Measurements from ENCODE around the gene RBM42.
A peak's percentile ranks its signal among the peaks of the same experiment; 100 is the strongest.

RBM42 gene

GRCh38 chr19:35639321-35639639, 10.4 kb downstream of the RBM42 start:
- no peaks in the 10 kb centered on the region for H3K9me3 ChIP-seq (ENCODE audit: insufficient read depth, low read length)
- H3K9ac ChIP-seq (ENCODE audit: low read length), result no peak overlapping the region
- no peak overlapping the region for H3K27ac ChIP-seq (ENCODE audit: low read depth, low read length)
- H3K79me2 ChIP-seq (ENCODE audit: insufficient read depth, low read length), result no peaks in the 10 kb centered on the region
- no peak overlapping the region for H3K4me2 ChIP-seq (ENCODE audit: low read depth, low read length, poor library complexity, severe bottlenecking)
- no peak overlapping the region for H3K4me3 ChIP-seq (ENCODE audit: insufficient read depth, low read length, poor library complexity, severe bottlenecking)
- no peaks in the 10 kb centered on the region for H3K36me3 ChIP-seq (ENCODE audit: low read length)
- H3K9me2 ChIP-seq (replicated peaks; ENCODE audit: insufficient read depth, low read length), result no peaks in the 10 kb centered on the region
- H3K27me3 ChIP-seq (ENCODE audit: low read length), result no peaks in the 10 kb centered on the region
- H3F3A ChIP-seq (ENCODE audit: insufficient read depth), result peaks cover 9% of the 10 kb centered on the region
- no peaks in the 10 kb centered on the region for H4K20me1 ChIP-seq (ENCODE audit: low read depth, low read length)
- TF ChIP-seq CTCF (IDR thresholded peaks at IDR 0.05; ENCODE audit: insufficient read depth, low read length, poor library complexity, severe bottlenecking) (no peak), EZH2phosphoT487 (conservative IDR thresholded peaks at IDR 0.05; ENCODE audit: low read length) (no peak)
- no peak overlapping the region for H2AFZ ChIP-seq (ENCODE audit: low read depth, low read length, severe bottlenecking)

GRCh38 chr19:35639863-35640262, 11.0 kb downstream of the RBM42 start:
- H3K4me2 ChIP-seq (ENCODE audit: low read depth, low read length, poor library complexity, severe bottlenecking), result no peak overlapping the region
- H3K4me3 ChIP-seq (ENCODE audit: insufficient read depth, low read length, poor library complexity, severe bottlenecking), result no peak overlapping the region
- no peaks in the 10 kb centered on the region for H3K36me3 ChIP-seq (ENCODE audit: low read length)
- no peaks in the 10 kb centered on the region for H4K20me1 ChIP-seq (ENCODE audit: low read depth, low read length)
- H3K27ac ChIP-seq (ENCODE audit: low read depth, low read length), result no peak overlapping the region
- H3K79me2 ChIP-seq (ENCODE audit: insufficient read depth, low read length), result no peaks in the 10 kb centered on the region
- no peaks in the 10 kb centered on the region for H3K9me3 ChIP-seq (ENCODE audit: insufficient read depth, low read length)
- H3K9ac ChIP-seq (ENCODE audit: low read length), result no peak overlapping the region
- no peak overlapping the region for H2AFZ ChIP-seq (ENCODE audit: low read depth, low read length, severe bottlenecking)
- H3K9me2 ChIP-seq (replicated peaks; ENCODE audit: insufficient read depth, low read length), result no peaks in the 10 kb centered on the region
- no peaks in the 10 kb centered on the region for H3K27me3 ChIP-seq (ENCODE audit: low read length)
- H3F3A ChIP-seq (ENCODE audit: insufficient read depth), result peaks cover 15% of the 10 kb centered on the region
- TF ChIP-seq EZH2phosphoT487 (conservative IDR thresholded peaks at IDR 0.05; ENCODE audit: low read length) (no peak), CTCF (IDR thresholded peaks at IDR 0.05; ENCODE audit: insufficient read depth, low read length, poor library complexity, severe bottlenecking) (no peak)

- H3K9me3 ChIP-seq (ENCODE audit: insufficient read depth, low read length), result no peaks in the 10 kb centered on the region
- no peak within 1 kb of the TSS for H3K4me3 ChIP-seq (ENCODE audit: insufficient read depth, low read length, poor library complexity, severe bottlenecking)
- peaks cover 27% of the 10 kb centered on the region for H3F3A ChIP-seq (ENCODE audit: insufficient read depth)
- no peak within 1 kb of the TSS for H3K9ac ChIP-seq (ENCODE audit: low read length)
- TF ChIP-seq CTCF (IDR thresholded peaks at IDR 0.05; ENCODE audit: insufficient read depth, low read length, poor library complexity, severe bottlenecking) (no peak), EZH2phosphoT487 (conservative IDR thresholded peaks at IDR 0.05; ENCODE audit: low read length) (no peak)
- no peak within 1 kb of the TSS for H3K27ac ChIP-seq (ENCODE audit: low read depth, low read length)
- no peaks in the 10 kb centered on the region for H3K36me3 ChIP-seq (ENCODE audit: low read length)
- H3K9me2 ChIP-seq (replicated peaks; ENCODE audit: insufficient read depth, low read length), result no peaks in the 10 kb centered on the region
- no peaks in the 10 kb centered on the region for H3K27me3 ChIP-seq (ENCODE audit: low read length)
- H3K4me2 ChIP-seq (ENCODE audit: low read depth, low read length, poor library complexity, severe bottlenecking), result peak within 1 kb of the TSS; percentile 91
- no peaks in the 10 kb centered on the region for H4K20me1 ChIP-seq (ENCODE audit: low read depth, low read length)
- no peaks in the 10 kb centered on the region for H3K79me2 ChIP-seq (ENCODE audit: insufficient read depth, low read length)
- no peak within 1 kb of the TSS for H2AFZ ChIP-seq (ENCODE audit: low read depth, low read length, severe bottlenecking)
Observed at GRCh38 chr19:35641515-35642151, 12.8 kb downstream of the RBM42 start, which contains the start of gene ETV2. TSS of gene ETV2 (plus strand) at chr19:35641745. CDS start at chr19:35642461, 716 bp downstream.

Measured in SU-DHL-6 (cell line).